Psoas muscle (tissue), 8 donors: ENCODE measurements around the gene DAB2IP. TPM values are rescaled to one million over a fixed set of nuclear protein-coding genes. Genes with fewer than 3 reads are reported as not detected.

Experiments
- ATAC-seq, 4 donors: fragments of 200-7000 bp; cut with Tn5 transposase; one replicate each; pipeline ENCODE4 v1.9.1; 2020; ENCODE audit warnings: moderate library complexity in 3 of 4, mild to moderate bottlenecking in 2 of 4
- DNase-seq, 2 donors: peaks; one replicate each; pipeline ENCODE4 v3.0.0-alpha.2; 2020
- H3K27ac ChIP-seq: fragments of 200-600 bp; one replicate; pipeline ENCODE4 v1.8.0; 2022
- H3K27me3 ChIP-seq, 3 donors: fragments of 200-600 bp in 1 of 3; one replicate each; pipeline versions ENCODE4 v1.6.1 to v1.8.0; 2013 to 2022; ENCODE audit warnings: low read length in 2 of 3, mild to moderate bottlenecking in 2 of 3, moderate library complexity in 1 of 3; ENCODE audit not compliant: insufficient read depth in 3 of 3
- H3K36me3 ChIP-seq, 2 donors: fragments of 200-600 bp in 1 of 2; one replicate each; pipeline versions ENCODE4 v1.6.1 to v1.8.0; 2013 to 2022; ENCODE audit warnings: low read depth in 1 of 2, mild to moderate bottlenecking in 1 of 2, moderate library complexity in 1 of 2; ENCODE audit not compliant: insufficient read depth in 1 of 2
- H3K4me1 ChIP-seq: fragments of 200-600 bp; one replicate; pipeline ENCODE4 v1.8.0; 2022
- H3K4me3 ChIP-seq: fragments of 200-600 bp; one replicate; pipeline ENCODE4 v1.8.0; 2022; ENCODE audit warnings: mild to moderate bottlenecking
- H3K9me3 ChIP-seq: fragments of 200-600 bp; one replicate; pipeline ENCODE4 v1.8.0; 2022
- CTCF ChIP-seq: fragments of 200-600 bp; IDR thresholded peaks from one replicate; pipeline ENCODE4 v1.8.0; 2022; ENCODE audit warnings: antibody characterized with exemption
- WGBS, 3 donors: extraction: QIAGEN DNeasy Blood & Tissue Kit; methylation state at CpG; one replicate each; pipeline versions ENCODE4 v1.1.6 to v1.1.7; 2013; 5-methylcytosine and 5-hydroxymethylcytosine counted together
- intact Hi-C, 2 donors: fragments of 100-400 bp; cut with DNase I; formaldehyde crosslinking; loops; one replicate each; pipeline versions ENCODE4 v1.11.0 to v1.14.2; 2022
- polyA plus RNA-seq, 3 donors: library from polyadenylated mRNA; stranded (reverse); fragments of 200-250 nt; gene quantifications; one replicate each; pipeline ENCODE4 v1.2.3, GENCODE V29; 2013
- total RNA-seq, 4 donors: library from RNA; stranded (reverse); fragmentation: NEBNext Ultra II Directional in 2 of 4; extraction: Animal tissue kit (Norgen Biotek cat#: 25700) in 2 of 4; gene quantifications; one replicate each; pipeline versions ENCODE4 v1.2.1 to v1.2.4, GENCODE V29; 2021 to 2023
- donor health status: healthy with polysubstance abuse.
- donor health status: DM: no; HTN: no; CAD: no; lungs with moderate emphysema.
- donor health status: Bipolar disorder and iron deficiency.
- donor health status: healthy.
- donor health status: DM: yes; HTN: yes; CAD: no.
- donor health status: DM: no; HTN: no; CAD: no.
- donor health status: DM: no; HTN: no; CAD: no.
- donor health status: DM: yes; HTN: yes; CAD: no.

Gene DAB2IP
- total and polyA plus RNA-seq, 7 donors = 14.1 to 66.2 (median 33.4) TPM

DNA sequence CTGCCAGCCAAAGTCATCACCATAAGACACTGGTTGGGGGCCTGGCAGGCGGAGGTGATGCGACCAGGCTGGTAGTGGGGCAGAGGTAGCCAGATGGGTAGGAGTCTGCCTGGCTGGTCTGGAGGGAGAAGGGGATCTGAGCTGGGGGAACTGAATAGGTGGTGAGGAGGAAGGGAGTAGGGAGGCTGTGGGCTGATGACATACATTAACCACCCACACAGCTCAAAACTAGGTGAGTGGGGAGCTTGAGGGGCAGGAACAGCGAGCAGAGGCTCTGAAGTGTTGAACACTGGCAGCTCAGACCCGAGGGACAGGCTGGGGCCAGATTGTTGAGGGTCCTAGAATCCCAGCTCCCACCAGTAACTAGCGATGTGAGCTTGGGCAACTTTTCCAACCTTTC lies 81.0 kb downstream of the DAB2IP start:
- DNase-seq = no peak
- intact Hi-C loops = no loop called here
- H3K36me3 ChIP-seq = no peaks in the 10 kb centered on the region
- H3K4me3 ChIP-seq = no peak overlapping the region
- no peak for TF ChIP-seq CTCF
- WGBS, 3 donors = 85 to 87% (median 86%) methylated on average over 5 of the region's 5 CpGs
- peaks cover 89% of the 10 kb centered on the region for H3K4me1 ChIP-seq
- H3K9me3 ChIP-seq = no peaks in the 10 kb centered on the region
- peak overlapping the region; percentile 6 for H3K27ac ChIP-seq
- ATAC-seq = no peak
- H3K27me3 ChIP-seq = no peaks in the 10 kb centered on the region

DNA sequence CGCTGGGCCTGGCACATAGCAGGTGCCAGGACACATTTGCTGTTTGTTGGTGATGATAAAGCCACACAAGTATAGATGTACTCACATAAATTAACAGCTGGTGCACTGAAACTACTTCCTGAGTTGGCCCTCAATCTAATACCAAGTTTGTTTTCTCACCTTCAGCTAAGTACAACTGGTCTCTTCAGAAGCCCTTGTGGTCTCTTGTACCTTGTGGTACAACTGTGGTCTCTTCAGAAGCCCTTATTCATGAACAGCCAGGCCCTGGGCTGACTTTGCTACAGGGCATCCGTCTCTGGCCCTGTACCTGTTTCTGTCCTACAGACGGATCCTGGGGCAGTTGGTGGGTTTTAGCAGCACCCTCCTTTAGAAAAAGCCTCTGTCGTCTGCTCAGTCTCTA lies 81.5 kb downstream of the DAB2IP start:
- no peak for TF ChIP-seq CTCF
- WGBS, 3 donors = 90 to 92% (median 91%) methylated on average over 4 of the region's 4 CpGs
- Histone ChIP-seq H3K9me3 (no peaks in the 10 kb centered on the region), H3K27me3 (no peaks in the 10 kb centered on the region), H3K27ac (peak overlapping the region; percentile 6), H3K36me3 (no peaks in the 10 kb centered on the region), H3K4me1 (peaks cover 89% of the 10 kb centered on the region), H3K4me3 (no peak overlapping the region)
- ATAC-seq (no peak), DNase-seq (no peak)
- intact Hi-C loops = no loop called here

DNA sequence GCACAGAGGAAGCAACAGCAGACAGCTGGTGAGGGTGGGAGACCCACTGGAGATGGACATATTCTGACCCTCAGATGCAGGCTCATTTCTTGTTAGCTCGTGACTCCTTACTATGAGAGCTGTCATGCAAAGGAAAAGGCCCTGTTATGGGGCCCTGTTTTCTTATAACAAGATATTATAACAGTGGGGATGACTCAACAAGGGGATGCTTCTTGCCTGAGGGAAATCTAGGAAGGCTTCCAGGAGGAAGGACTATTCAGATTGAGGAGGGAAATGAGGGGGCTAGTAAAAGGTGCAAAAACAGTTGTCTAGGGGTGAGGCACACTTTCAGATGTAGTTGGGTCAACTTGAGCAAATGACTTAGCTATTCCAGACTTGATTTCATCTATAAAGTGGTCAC lies 83.0 kb downstream of the DAB2IP start:
- no peak for DNase-seq
- WGBS, 3 donors = 88 to 97% (median 96%) methylated on average over 1 of the region's 1 CpG
- Histone ChIP-seq H3K27me3 (no peaks in the 10 kb centered on the region), H3K27ac (peak overlapping the region; percentile 80), H3K9me3 (no peaks in the 10 kb centered on the region), H3K4me3 (no peak overlapping the region), H3K4me1 (peaks cover 93% of the 10 kb centered on the region), H3K36me3 (no peaks in the 10 kb centered on the region)
- intact Hi-C loops = no loop called here
- no peak for TF ChIP-seq CTCF
- ATAC-seq = no peak

DNA sequence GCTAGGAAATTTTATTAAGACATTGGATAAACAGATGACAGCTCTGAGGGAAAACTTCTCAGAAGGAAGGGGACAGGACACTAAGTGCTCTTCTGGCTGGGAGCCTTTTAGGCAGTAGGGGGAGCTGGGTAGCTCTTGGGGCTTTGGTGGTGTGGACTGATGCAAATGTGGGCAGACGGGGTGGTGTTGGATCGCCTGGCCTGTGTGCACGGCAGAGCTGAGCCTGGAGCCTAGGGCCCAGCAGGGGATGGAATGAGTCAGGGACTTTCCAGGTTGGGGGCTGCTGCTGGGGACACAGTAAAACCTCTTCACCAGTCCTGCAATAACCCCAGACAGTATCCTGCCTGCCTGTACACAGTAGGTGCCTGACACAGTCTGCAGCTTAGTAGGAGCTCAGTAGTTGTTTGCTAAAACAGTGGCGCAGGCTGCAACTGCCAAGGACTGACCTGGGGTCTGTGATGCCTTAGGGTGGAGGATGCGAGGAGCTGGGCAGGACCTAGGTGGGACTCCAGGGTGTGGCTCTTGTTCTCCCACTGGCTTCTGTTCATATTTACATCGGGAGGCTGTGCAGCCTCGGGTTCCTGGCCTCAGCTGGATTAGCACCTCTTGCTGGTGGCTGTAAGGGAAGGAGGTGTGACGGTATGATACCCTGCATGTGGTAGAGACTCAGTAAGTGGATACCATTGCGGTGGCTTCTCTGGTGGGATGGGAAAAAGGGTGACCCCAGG lies 83.8 kb downstream of the DAB2IP start:
- peak; percentile 10 for TF ChIP-seq CTCF
- peak; percentile 26 to 39 (median 30) for ATAC-seq
- 36 to 52% (median 39%) methylated on average over 9 of the region's 9 CpGs for WGBS, 3 donors

More for the DNA sequence above, 83.8 kb downstream of the DAB2IP start:
- intact Hi-C loops = no loop called here
- no peaks in the 10 kb centered on the region for H3K9me3 ChIP-seq
- peaks cover 95% of the 10 kb centered on the region for H3K4me1 ChIP-seq
- no peak for DNase-seq
- peak overlapping the region; percentile 80 for H3K27ac ChIP-seq
- no peaks in the 10 kb centered on the region for H3K36me3 ChIP-seq
- H3K4me3 ChIP-seq = peak overlapping the region; percentile 60
- H3K27me3 ChIP-seq = no peaks in the 10 kb centered on the region
